ENCODE data around the gene TPK1.

GRCh38 chr7:144674550-144674949, 161.3 kb downstream of the TPK1 start:
- TF ChIP-seq CTCF (IDR thresholded peaks at IDR 0.05) (no peak), POLR2A (IDR thresholded peaks at IDR 0.05) (no peak)
